Renal cortex interstitium (tissue), 15 donors: Measurements from ENCODE around the gene TOMM20L. TPM values are rescaled to one million over a fixed set of nuclear protein-coding genes. Genes with fewer than 3 reads are reported as not detected.
A peak's percentile ranks its signal among the peaks of the same experiment; 100 is the strongest.
"Not testable (repeated sequence)": the region's sequence is repeated elsewhere in the genome, so short reads cannot be mapped to it uniquely, and the experiment has no call there.

Experiments
- DNase-seq, 11 donors: peaks; one replicate each; pipeline ENCODE4 v3.0.0-alpha.2; 2013; ENCODE audit warnings: low read depth in 9 of 11, low spot score in 4 of 11; ENCODE audit errors: extremely low read depth in 1 of 11
- long read RNA-seq, 16 experiments: transcript quantifications; one replicate each; lab custom pipeline, GENCODE V29; 2026
- polyA plus RNA-seq, 3 donors: library from polyadenylated mRNA; unstranded; fragments of 120-200 nt; gene quantifications; one replicate each; pipeline ENCODE4 v1.2.1, GENCODE V29; 2013; ENCODE audit not compliant: insufficient read length in 3 of 3

Gene TOMM20L
- polyA plus RNA-seq: 1 to 10 TPM; 1.1 to 2.1 (median 1.2) TPM
- long read RNA-seq, donor 1, partial matches to known transcripts: 0 of 1 reads
- long read RNA-seq, donor 1, other reads (novel, unspliced or antisense): 0 of 1 reads
- long read RNA-seq, donor 2: 0 reads
- long read RNA-seq, donor 3: 0 reads
- long read RNA-seq, donor 4: 0 reads
- long read RNA-seq, donor 5: 0 reads
- long read RNA-seq, donor 6: 0 reads
- long read RNA-seq, donor 7: 0 reads
- long read RNA-seq, donor 8: 0 reads
- long read RNA-seq, donor 9: 0 reads
- long read RNA-seq, donor 10: 0 reads
- long read RNA-seq, donor 11: 0 reads
- long read RNA-seq, donor 12: 0 reads
- long read RNA-seq, donor 13: 0 reads
- long read RNA-seq, donor 14: 0 reads
- long read RNA-seq, donor 15: 0 reads
- long read RNA-seq, donor 16: 0 reads

DNA sequence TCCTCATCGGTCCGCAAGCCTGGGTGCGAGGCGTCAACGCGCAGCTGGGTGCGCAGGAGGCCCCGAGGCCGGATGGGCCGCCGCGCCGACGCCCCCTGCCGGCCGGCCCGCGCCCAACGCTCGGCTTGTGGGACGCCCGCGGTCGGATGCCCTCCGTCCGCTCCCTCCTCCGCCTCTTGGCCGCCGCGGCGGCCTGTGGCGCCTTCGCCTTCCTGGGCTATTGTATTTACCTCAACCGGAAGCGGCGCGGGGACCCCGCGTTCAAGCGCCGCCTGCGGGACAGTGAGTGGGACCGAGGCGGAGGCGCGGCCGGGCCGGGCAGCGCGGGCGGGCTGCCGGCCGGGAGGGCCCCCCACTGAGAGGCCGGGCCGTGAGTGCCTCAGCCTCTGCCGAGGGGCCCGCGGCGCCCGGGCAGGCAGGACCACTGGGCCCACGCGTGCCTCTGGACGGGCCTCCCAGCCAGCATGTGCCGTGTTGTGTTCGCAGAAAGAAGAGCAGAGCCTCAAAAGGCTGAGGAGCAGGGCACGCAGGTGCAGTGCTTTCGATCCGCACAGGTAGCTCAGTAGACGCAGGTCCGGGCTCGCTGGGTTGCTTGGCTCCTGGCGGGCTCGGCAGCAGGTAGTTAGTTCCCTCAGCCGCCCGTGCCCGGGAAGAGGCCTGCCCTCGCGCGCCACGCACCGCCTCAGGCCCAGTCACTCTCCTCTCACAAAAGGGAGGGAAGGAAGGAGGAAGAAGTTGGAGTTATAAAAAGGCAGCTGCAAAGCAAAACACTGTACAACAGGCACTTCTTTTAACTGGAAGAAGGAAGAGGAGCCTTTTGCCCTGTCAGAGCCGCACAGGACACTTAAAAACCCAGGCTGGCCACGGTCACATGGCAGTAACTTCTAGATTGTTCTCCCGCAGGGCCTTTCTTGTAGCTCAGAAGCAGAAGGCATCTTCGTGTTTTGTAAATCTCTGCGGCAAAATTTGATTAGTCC lies at the start of gene TOMM20L:
TOMM20L (plus strand) TSS at position 119 of the 977 bp plus-strand sequence; CDS start at position 147, 28 bp downstream.
- DNase-seq: peak; percentile 32 to 74 (median 60)

DNA sequence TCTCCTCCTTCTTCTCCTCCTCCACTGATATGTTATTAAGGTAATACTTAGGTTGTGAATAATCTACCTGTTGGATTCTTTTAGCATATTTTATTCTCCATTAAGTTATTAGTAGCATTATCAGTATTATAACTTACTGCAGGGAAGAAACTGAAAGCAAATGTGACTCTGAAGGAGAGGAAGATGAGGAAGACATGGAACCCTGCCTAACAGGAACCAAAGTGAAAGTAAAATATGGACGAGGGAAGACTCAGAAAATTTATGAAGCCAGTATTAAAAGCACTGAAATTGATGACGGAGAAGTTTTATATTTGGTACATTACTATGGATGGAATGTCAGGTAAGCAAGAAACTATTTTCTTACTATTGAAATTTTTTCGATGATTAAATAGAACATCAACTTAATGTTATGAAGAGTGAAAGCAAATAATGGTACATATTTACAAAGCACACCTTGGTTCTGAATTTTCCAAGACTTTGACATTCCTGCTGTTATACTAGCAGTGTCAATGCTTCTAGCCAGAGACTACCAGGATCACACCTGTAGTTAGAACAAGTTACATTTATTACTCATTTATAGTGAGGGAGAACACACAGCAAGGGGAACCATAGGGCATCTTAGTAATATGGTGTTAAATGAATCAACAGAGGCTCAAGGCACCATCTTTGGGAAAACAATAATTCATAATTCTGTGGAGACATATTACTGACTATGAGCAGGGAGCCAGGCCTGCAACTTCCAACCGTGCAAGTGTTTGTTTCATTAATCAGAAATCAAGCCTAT lies 42.0 kb upstream of the TOMM20L start:
- no peak for DNase-seq

DNA sequence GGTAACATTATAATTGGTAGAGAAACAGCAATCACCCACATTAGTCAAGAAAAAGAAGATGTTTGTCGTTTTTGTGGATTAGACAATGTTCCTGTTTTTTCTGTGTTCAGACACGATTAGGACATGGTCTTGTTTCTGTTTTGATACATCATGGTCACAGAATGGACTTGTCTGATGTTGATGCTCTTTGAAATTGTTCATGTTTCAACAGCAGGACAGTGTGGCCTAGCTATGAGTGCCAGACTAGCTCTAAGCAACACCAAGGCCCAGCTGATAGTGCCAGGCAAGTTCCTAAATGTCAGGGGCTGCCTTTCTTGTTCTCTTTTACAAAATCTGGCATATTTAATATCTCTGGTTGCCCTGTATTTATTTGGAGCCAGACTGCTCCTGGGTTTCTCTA lies 40.9 kb upstream of the TOMM20L start:
- DNase-seq: no peak

DNA sequence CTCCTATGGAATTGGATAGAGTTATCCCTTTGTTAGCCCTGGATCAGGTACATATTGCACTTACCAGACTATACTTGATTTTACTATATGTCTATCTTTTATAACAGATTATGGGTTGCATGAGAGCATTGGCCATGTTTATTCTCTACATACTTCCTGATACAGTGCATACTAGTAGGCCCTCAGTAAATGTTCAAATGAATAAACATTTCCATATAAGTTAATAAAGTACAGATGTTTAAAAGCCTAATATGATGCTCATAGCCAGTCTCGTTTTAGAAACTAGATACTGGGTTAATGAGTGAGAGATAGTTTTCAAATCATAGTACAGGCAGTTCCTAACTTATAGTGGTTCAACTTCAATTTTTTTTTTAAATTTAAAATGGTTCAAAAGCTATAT lies 39.5 kb upstream of the TOMM20L start:
- no peak for DNase-seq

DNA sequence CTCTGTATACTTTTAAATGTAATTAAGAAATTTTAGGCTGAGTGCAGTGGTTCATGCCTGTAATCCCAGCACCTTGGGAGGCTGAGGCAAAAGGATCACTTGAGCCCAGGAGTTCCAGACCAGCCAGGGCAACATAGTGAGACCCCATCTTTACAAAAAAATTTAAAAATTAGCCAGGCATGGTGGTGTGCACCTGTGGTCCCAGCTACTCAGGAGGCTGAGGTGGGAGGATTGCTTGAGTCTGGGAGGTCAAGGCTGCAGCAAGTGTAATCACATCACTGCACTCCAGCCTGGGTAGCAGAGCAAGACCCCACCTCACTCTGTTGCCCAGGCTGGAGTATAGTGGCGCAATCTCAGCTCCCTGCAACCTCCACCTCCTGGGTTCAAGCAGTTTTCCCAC lies 33.5 kb upstream of the TOMM20L start:
- not testable (repeated sequence) for DNase-seq

DNA sequence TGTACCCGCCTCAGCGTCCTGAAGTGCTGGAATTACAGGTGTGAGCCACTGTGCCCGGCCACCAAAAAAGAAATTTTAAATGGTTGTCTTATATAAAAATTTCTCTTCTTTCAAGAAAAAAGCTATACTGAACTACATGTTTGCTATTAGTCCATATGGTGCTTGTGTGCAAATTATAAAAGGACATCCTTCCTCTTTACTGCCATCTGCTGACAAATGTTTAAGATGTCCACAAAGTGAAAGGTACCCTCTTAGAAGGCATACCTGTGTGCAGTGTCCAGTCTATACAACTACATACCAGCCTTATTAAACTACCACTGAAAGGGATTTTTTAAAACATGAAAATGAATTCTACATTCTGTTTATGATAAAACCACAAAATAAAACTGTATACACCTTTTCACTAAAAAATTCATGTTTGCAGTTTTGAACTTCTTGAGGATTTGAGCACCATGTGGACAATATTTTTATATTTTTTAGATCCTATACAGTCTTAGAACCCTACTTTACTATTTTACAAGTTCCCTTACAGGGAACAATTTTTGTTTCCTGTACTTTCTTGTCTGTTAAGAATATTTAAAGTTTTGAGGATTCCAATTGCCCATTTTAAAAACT lies 32.8 kb upstream of the TOMM20L start:
- DNase-seq: peak in 9 of 11 donors; percentile 1 to 15 (median 7)

DNA sequence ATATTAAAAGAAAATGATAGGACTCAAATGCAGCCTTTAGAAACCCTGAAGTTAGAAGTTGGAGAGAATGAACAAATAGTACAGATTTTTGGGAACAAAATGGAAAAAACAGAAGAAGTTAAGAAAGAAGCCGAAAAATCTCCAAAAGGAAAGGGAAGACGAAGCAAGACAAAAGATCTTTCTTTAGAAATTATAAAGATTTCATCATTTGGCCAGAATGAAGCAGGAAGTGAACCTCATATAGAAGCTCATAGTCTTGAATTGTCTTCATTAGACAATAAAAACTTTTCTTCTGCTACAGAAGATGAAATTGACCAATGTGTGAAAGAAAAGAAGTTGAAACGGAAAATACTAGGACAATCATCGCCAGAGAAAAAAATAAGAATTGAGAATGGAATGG lies 31.4 kb upstream of the TOMM20L start:
- no peak for DNase-seq

DNA sequence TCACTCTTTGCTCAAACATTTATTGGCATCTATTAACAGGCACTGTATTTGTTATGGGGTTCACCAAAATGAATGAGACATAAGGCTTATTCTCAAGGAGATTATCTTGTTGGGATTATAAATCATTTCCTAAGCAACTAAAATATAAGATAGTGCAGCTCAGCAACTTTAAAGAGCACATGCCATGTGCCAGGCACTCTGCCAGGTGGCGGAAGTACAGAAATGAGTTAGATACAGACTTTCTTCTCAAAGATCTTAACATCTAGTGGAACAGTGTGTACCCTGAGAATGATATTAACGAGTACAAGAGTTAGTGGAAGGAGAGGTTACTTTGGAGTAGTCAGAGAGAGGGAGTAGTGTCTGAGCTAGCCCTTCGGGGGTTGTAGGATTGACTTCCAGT lies 28.4 kb upstream of the TOMM20L start:
- DNase-seq: no peak

DNA sequence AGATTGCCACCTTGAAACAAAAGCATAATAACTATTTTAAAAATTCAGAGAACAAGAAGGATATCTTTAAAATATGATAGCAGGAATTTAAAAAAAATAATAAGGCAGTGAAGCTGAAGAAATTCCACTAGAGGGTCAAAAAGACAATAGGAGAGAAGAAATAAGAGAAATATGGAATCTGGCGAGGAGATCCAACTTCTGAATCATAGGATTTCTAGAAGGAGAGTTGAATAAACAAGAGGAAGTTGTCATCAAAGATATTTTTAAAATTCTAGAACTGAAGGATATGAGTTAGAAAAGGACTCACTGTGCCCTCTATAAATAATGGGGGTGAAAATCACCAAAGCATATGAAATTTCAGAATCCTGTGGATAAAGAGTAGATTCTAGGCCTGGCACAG lies 26.8 kb upstream of the TOMM20L start:
- DNase-seq: no peak

DNA sequence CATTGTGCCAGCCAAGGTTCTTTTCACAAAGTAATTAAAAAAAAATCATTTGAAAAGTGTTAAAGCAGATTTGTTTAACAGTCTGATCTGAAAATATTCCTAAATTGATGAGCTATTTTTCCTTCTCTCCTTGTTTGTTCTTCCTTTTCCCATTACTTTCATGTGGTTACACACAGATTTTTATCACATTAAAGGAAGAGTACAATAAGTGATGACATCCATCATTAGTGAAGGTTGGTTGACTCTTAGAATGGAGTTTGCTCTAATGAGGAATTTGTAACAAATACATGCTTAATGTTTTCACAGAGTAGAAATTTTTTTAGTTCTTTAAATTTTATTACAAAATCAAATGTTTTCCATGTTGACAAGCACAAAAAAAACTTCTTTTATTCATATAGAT lies 18.9 kb upstream of the TOMM20L start:
- DNase-seq: no peak

DNA sequence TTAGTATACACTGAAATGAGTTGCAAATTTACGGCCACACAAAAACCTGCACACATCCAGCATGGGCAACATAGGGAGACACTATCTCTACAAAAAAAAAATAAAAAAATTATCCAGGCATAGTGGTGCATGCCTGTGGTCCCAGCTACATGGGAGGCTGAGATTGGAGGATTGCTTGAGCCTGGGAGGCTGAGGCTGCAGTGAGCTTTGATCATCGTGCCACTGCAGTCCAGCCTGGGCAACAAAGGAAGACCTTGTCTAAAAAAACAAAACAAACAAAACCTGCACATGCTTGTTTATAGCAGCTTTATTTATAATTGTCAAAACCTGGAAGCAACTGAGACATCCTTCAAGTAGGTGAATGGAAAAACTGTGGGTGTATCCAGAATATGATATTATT lies 4.9 kb upstream of the TOMM20L start:
- DNase-seq: no peak

DNA sequence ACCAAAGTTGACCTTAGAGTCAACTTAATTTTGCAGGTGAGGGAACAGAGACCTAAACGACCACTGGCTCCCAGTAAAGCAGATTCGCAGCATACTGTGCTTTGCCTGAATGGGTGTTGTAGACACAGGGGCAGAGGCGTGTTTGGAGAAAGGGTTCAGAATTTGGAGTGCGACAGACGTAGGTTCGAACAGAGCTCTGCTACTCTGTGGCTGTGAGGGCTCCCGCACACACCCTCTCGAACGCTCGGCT lies 243 bp upstream of the TOMM20L start:
- DNase-seq: no peak

DNA sequence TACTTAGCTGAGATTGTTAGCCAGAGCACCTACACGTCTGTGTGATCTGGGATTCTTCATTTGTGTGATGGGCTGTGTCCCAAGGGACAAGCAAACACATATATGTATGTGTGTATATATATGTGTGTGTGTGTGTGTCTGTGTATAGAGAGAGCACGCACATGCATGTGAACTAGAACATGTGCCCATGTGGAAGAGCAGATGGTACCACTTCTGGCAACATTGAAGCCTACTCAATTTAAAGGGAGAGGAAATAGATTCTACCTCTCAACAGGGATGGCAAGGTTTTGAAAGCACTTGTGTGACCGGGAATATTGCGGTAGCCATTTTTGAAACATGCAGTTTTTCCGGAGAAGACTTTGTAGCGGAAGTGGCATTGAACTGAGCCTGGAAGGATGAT lies 1.4 kb downstream of the TOMM20L start:
- no peak for DNase-seq

DNA sequence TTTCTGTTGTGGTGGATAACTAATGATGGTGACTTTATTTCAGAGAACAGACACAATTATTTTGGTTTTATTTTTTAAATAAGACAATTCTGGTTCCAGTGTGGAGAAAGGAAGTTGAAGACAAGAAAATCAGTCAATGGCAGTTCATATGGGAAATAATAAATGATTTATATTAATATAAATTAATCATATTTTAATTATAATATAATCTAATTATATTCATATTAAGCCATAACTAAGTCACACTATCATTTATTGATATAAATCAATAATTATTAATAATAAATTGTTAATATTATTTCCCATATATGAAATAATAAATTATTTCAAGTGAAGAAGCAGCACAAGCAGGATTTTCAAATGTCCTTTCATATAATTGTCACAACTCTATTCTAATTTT lies 2.8 kb downstream of the TOMM20L start:
- DNase-seq: no peak

DNA sequence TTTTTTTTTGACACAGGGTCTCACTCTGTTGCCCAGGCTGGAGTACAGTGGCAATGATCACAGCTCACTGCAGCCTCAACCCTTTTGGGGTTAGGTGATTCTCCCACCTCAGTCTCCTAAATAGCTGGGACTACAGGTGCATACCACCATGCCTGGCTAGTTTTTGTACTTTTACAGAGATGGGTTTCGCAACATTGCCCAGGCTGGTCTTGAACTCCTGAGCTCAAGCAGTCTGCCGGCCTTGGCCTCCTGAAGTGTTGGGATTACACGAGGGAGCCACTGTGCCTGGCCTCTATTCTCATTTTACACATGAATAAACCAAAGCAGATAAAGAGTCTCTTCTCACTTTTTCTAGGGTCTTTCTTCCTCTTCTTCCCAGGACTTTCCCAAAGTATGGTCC lies 3.2 kb downstream of the TOMM20L start:
- DNase-seq: no peak

DNA sequence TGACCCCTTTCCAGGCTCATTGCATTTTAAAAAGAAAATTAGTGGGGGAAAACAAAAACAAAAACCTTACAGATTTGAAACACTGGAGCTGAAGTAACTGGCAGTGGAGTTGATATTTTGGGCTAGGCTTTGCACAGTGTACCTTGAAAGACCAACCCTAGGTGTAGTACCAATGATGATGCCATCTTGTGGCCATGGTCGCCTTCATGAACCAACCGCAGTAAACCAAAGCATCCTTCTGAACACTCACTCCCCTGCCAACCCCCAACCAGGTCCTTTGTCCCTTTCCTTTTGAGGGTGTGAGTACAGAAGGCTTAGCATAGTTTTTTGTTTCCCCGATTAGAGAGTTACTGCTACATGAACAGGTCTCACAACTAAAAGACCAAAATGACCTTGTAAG lies 5.9 kb downstream of the TOMM20L start:
- no peak for DNase-seq

DNA sequence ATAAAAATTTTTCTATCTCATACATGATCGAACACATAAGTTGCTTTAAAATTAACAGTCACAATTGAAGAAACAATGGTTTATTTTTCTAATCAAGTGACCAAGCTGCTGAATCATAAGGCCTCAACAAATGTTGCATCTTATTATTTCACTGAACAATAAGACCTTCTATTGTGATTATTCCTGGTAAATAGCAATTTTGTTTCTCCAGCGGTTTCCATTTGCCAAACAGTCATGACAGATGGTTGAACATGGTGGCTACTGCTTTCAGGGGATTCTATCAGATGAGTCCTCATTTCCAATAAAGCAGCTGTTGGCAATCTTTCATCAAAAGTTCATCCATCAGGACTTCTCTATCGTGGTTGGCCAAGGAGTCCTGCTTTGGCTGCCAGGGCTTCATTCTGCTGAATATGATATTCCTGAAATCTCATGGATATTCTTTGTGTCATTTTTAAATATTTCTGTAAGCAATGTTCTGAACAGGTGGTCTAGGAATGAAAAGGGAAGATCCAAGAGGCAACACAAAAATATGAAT lies 13.0 kb downstream of the TOMM20L start:
- no peak for DNase-seq

DNA sequence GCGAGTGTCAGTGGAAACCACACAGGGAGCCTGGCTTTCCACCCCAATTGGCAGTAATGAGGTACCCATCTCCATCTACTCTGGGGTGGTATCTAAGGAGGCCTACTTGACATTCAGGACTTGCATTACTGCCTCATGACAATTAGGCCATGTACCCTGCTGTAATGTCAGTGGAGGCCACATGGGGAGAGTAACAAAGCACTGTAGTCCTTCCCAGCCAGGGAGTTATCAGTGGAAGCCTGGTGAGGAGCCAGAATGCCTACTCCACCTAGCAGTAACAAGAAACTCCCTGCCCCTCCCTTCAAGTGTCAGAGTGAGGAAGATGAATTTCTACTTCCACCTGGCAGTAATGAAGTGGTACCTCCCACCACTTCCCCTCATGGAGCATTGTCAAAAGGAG lies 19.1 kb downstream of the TOMM20L start:
- DNase-seq: no peak
